NT2/D1 (cell line): Measurements from ENCODE around the gene LEMD1.

Source experiments
- YY1 ChIP-seq: IDR thresholded peaks from 2 replicates; pipeline ENCODE4 v1.6.1; 2011; ENCODE audit not compliant: insufficient read length, insufficient read depth
- ZNF274 ChIP-seq: IDR thresholded peaks from 2 replicates; pipeline ENCODE4 v1.6.1; 2011; ENCODE audit warnings: mild to moderate bottlenecking, low read depth, low read length

GRCh38 chr1:205380882-205381281 is 41.0 kb downstream of the LEMD1 start:
- TF ChIP-seq ZNF274 (no peak), YY1 (no peak)
